ENCODE measurements around the gene HSD17B8. TPM values are rescaled to one million over a fixed set of nuclear protein-coding genes. Genes with fewer than 3 reads are reported as not detected.

The HSD17B8 gene
- total and polyA plus RNA-seq, 2 experiments from 2014 or later: 4.3 to 8.9 TPM

GRCh38 chr6:33206864-33207551 lies 2.6 kb downstream of the HSD17B8 start:
- peaks cover 39% of the 10 kb centered on the region for H3K4me1 ChIP-seq (ENCODE audit: insufficient read depth)

More at GRCh38 chr6:33206864-33207551, 2.6 kb downstream of the HSD17B8 start:
- peaks cover 58% of the 10 kb centered on the region for H3K4me1 Mint-ChIP-seq
- H3K4me3 ChIP-seq: peak overlapping the region; percentile 96
- DNase-seq (ENCODE audit: low spot score) (peak; percentile 41), ATAC-seq (no peak)
- peaks cover 11% of the 10 kb centered on the region; the same call in 1 of the 2 replicates for H3K36me3 ChIP-seq (ENCODE audit: insufficient read depth)
- H4K20me1 ChIP-seq (replicated peaks; ENCODE audit: insufficient read depth): peaks cover 21% of the 10 kb centered on the region
- peak overlapping the region; percentile 97 for H3K4me2 ChIP-seq
- H3K36me3 Mint-ChIP-seq (ENCODE audit: low read depth): peaks cover 42% of the 10 kb centered on the region
- H3K4me3 Mint-ChIP-seq: peak overlapping the region; percentile 84; the same call in 2 of the 3 replicates
- H3K9me3 Mint-ChIP-seq: no peaks in the 10 kb centered on the region; the same call in 2 of the 3 replicates
- no peak overlapping the region for H3K27ac ChIP-seq (ENCODE audit: low read depth)
- H3F3A ChIP-seq (replicated peaks; ENCODE audit: low read depth): peaks cover 18% of the 10 kb centered on the region
- TF ChIP-seq STAT1 (IDR thresholded peaks at IDR 0.05; ENCODE audit: unreplicated experiment) (no peak), POLR2AphosphoS5 (IDR thresholded peaks at IDR 0.05; ENCODE audit: low read depth) (no peak), CREB1 (CRISPR knock-in tag; IDR thresholded peaks at IDR 0.05; ENCODE audit: low read depth) (no peak), ZNF114 (CRISPR knock-in tag; IDR thresholded peaks at IDR 0.05) (no peak), NANOG (IDR thresholded peaks at IDR 0.05; ENCODE audit: borderline replicate concordance) (no peak), EZH2 (IDR thresholded peaks at IDR 0.05; ENCODE audit: low read depth, unreplicated experiment) (no peak), JUNB (IDR thresholded peaks at IDR 0.05; ENCODE audit: unreplicated experiment) (no peak), CTCF (conservative IDR thresholded peaks at IDR 0.05; ENCODE audit: low read depth in 2 of 2) (no peak), ZNF331 (CRISPR knock-in tag; IDR thresholded peaks at IDR 0.05; ENCODE audit: low read depth) (no peak), ZNF462 (CRISPR knock-in tag; IDR thresholded peaks at IDR 0.05) (no peak), EZH2phosphoT487 (IDR thresholded peaks at IDR 0.05; ENCODE audit: unreplicated experiment) (no peak), REST (IDR thresholded peaks at IDR 0.05; ENCODE audit: unreplicated experiment) (no peak)
- TF ChIP-seq, protein P1, sequence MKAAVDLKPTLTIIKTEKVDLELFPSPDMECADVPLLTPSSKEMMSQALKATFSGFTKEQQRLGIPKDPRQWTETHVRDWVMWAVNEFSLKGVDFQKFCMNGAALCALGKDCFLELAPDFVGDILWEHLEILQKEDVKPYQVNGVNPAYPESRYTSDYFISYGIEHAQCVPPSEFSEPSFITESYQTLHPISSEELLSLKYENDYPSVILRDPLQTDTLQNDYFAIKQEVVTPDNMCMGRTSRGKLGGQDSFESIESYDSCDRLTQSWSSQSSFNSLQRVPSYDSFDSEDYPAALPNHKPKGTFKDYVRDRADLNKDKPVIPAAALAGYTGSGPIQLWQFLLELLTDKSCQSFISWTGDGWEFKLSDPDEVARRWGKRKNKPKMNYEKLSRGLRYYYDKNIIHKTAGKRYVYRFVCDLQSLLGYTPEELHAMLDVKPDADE (IDR thresholded peaks at IDR 0.05): no peak
- H3K79me2 ChIP-seq (replicated peaks; ENCODE audit: insufficient read depth): peaks cover 11% of the 10 kb centered on the region
- peaks cover 49% of the 10 kb centered on the region for H3K27me3 Mint-ChIP-seq (ENCODE audit: insufficient read depth, low read depth, poor library complexity)
- H2AFZ ChIP-seq: no peak overlapping the region
- H3K27me3 ChIP-seq (ENCODE audit: insufficient read depth): peaks cover 63% of the 10 kb centered on the region
- no peak overlapping the region for H3K27ac Mint-ChIP-seq
- no peaks in the 10 kb centered on the region for H3K9me2 ChIP-seq (ENCODE audit: insufficient read depth)

Data from GM23338 (cell line).